NCI-H526 treated with DMSO at 0.1 percent for 48 hours (cell line): Measurements from ENCODE around the gene CASZ1.

Experiments used
- DNase-seq: peaks from one replicate; lab custom pipeline; 2025; lab: John Stamatoyannopoulos, UW

Gene CASZ1

DNA sequence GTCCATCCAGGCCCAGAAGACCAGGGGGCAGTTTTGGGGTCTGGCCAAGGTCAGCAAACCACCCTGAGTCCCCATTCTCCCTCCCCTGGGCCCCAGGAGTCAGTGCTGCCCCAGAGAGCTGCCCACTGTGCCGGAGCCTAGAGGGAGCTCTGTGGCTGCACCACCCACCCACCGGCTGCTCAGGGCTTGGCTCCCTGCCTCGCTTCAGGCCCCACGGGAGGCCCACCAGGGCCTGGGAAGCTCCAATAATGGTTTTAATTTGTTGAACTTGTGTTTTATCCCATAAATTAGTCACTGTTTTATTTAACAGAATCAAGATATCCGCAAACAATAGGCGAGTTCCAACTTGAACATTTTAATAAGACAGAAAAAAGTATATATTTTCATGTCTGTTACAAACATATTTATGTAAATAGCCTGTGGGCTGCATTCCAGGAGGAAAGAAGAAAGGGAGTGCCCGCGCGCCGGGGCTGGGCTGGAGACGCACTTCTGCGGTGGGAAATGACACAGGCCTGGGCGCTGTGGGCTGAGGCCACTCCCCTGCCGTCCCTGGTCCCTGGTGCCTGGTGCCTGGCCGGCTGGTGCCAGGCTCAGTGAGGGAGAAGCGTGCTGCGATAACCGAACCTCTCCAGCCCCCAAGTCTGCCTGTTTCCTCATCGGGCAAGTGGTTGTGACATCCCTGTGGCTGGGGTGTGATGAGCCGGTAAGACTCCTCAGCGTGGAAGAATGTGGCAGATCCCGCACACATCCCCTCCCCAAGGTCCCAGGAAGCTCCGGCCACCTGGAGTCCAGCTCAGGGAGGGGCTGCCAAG is 161.2 kb downstream of the CASZ1 start:
- DNase-seq, result no peak

DNA sequence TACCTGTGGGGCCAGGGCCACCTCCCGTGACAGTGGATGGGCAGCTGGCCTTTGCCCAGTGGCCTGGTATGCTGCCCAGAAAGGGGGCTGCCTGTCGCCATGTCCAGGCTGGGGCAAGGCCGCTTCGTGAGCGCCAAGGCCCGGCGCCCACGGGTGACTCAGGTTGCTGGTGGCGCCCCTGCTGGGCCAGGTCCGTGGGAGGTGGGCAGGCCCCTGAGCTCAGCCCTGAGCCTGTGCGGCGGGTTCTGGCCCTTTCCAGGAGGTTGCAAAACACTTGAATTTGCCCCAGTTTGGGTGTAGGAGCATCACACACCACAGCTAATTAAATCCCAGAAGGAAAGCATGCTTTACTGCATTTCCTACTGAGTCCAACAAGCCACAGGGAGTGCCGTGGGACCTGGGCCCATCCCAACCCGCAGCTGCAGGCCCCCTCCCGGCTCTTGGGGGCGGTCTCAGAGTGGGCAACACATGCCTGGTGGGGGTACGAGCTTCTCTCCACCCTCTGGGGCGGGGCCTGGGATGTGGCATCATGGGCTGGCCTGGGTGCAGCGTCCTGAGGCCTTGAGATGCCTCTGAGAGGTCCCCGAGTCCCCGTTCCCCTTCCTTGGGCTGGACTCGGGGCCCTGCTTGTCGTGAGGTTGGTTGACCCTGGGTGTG is 161.9 kb downstream of the CASZ1 start:
- no peak for DNase-seq

DNA sequence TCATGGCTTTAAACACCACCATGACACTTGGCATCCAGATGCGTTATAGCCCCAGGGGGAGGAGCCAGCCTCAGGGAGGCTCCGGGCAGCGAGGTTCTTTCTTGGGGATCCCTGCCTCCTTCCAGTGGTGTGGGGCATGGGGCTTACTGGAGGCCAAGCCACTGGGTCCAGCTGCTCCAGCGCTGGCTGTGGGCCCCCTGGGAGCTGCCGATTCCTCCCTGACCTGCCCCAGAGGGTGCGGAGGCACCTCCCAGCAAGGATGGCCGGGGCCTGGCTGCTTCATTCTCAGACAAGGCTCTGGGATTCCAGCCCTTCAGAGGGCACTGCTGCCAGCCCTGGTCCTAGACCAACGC is 162.4 kb downstream of the CASZ1 start:
- DNase-seq, result no peak

DNA sequence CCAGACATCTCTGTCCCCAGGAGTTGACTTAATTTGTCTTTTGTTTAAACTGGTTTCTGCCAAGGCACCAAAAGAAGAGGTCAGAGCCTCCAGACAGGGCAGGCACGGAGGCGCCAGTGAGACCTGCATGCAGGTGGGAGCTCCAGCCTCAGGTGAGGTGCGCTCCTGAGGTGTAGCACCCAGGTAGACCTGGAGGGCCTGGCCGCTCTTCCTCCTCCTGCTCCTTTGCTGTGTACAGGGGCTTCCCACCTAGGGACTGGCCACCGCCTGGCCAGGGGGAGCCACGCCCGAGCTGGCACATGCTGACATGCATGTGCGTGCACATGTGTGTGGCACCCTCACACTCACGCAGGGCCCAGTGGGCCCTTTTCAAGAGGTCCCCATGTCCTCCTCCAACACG is 163.0 kb downstream of the CASZ1 start:
- no peak for DNase-seq

DNA sequence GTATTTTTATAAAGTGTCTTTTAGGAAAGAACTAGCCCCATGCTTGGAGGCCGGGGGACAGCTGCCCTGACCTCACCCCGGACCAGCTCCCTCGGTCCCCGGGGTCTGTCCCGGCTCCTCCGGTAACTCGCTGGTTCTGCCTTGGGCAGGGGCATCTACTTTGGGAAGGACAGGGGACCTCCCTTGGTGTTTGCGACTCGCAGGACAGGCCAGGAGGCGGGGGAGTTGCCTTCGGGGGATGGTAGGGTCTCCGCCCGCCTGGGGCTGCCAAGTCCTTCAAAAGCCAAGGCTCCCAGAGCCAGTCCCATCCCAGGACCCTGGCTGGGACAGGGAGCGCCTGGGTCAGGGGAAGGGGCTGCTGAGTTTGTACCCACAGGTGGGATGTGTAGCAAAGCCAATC is 163.8 kb downstream of the CASZ1 start:
- no peak for DNase-seq

DNA sequence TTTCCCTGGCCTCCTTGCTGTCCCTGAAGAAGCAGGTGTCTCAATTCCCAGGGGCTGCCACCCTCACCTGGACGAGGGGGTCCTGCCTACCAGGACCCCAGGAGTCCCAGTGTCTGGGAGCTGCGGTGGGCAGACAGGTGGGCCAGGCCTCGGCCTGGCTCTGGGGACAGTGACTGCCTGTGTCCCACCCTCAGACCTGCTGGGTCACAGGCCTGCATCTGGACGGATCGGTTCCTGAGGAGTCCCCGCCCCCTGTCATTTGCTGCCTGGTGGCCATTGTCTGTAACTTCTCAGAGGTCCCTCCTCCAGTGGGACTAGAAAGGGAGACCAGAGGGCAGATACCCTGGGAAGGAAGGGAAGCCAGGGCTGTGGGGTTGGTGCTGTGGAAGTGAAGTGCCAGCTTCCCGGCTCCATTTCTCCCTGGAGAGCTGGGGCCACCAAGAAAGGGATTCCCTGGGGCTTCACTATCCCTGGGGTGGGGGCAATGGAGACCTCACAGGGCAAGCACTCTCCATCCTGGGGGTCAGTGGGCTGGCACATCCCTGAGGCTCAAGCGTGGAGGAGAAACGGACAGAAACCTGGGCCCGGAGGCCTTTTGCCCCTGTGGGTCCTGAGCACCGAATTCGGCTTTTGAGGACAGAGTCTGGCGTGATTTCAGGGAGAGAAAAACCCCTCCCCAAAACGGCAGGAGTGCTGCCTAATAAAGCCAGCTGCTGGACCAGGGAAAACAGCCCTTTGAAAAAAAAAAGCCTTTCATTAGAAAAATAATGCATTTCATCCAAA is 164.4 kb downstream of the CASZ1 start:
- DNase-seq, result no peak

DNA sequence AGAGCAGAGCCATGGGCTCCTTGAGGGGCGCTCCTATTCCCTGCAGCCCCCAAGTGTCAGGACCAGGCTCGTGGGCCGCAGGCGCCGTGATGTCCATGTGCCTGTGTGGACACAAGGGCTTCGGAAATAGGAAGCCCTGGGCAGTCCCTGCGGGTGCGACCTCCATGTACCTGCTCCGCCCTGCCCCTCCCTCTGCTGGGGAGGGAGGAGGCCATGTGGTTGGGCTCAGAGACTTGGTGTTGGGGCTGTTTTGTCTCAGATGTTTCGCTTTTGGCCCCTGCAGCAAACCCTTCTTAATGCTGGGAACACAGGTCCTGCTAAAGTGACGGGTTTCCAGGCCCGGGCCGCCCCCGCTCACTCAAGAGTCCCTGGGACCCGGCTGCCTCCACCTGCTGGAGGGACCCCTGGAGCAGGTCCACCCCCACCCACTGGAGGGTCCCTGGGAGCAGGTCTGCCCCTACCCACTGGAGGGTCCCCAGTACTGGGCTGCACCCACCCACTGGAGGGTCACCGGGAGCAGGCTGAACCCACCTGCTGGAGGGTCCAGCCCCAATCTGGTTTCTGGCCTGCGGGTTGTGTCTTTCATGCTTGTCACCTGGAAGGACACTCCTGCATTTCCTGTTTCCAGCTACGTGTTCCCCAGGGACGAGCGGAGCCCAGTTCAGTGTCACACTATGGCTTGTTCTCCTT is 165.2 kb downstream of the CASZ1 start:
- DNase-seq, result no peak

DNA sequence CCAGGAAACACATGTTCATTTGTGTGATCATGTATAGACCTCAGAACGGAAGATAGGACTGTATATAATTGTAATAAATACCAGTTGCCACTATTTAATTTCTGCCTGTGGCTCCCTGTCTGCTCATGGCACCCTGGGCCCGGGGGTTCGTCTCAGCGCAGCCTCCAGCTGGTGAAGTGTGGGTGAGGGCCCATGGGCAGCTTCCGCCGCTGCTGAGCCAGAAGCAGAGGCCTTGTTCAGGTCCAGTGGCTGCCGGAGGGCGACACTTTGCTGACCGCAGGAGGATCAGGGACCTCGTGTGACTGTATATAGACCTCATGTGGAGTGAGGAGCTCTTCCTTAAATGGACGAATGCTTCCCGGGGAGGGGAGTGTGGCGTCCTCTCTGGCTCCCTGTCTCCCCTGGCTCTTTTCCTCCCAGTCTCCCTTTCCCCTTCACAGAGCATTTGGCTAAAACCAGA is 165.8 kb downstream of the CASZ1 start:
- no peak for DNase-seq

DNA sequence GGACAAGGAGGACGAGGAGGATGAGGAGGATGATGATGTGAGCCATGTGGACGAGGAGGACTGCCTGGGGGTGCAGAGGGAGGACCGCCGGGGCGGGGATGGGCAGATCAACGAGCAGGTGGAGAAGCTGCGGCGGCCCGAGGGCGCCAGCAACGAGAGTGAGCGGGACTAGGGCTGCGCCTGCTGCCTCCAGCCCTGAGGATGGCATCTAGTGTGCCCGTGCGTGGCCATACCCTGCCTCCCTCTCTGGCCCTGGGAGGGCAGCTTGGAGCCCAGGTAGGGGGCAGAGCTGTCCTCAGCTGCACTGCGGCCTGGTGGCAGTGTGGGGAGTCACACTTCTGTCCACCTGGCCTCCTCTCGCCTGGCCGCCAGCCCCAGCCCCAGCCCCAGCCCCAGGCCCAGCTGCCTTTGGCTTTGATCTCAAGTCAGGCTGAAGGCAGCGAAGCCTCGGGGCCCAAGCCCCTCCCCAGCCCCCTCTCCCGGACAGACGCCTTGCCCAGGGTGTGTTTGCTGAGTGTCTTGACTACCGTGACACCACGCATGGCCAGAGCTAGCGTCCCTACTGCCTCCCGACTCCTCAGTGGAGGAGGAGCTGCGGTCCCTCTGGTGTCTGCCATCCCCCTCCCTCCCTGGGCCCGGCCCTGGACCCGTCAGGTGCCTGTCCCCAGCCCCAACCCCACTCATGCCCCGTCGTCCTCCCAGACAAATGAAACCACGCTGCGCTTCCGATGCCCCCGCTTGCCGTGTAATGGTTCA is 166.5 kb downstream of the CASZ1 start:
- no peak for DNase-seq

DNA sequence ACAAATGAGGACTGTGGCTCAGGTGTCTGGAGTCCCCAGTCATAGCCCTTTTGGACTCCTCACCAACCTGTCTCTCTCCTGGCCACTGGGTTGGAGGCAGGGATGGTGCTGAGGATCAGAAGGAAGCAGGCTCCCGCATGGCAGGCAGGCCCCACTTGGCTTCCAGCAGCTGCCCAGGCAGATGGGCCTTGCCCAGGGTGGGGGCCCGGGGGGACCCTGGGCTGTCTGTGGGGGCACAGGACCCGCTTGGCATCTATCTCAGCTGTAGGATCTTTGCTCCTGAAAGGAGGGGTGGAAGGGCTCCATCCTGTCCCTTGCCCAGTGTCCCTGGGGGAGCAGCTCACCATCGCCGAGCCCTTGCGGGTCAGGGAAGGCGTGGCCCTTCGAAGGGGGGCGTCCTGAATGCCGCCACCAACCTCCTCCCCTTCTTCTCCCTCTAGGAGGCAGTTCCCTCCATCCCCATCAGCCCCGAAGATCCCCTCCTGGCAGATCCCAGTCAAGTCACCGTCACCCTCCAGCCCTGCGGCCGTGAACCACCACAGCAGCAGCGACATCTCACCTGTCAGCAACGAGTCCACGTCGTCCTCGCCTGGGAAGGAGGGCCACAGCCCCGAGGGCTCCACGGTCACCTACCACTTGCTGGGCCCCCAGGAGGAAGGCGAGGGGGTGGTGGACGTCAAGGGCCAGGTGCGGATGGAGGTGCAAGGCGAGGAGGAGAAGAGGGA is 167.2 kb downstream of the CASZ1 start:
- DNase-seq, result no peak

DNA sequence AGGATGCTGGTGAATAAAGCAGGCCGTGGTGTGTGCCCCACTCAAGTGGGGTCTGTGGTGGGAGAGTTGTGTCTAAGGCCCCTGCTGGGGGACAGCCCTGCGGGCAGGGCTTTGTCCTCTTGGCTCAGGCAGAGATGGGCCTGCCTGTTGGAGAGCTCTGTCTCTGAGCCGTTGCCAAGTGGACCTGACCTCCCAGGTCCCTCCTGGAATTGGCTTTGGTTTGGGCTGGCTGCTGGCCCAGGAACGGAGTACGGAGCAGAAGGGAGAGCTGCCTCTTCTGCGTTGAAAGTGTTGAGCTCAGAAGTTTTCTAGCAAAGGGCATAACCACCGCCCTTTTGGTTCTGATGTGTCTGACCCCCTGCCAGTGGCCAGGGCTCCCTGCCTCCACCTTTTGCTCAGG is 167.8 kb downstream of the CASZ1 start:
- DNase-seq, result no peak

DNA sequence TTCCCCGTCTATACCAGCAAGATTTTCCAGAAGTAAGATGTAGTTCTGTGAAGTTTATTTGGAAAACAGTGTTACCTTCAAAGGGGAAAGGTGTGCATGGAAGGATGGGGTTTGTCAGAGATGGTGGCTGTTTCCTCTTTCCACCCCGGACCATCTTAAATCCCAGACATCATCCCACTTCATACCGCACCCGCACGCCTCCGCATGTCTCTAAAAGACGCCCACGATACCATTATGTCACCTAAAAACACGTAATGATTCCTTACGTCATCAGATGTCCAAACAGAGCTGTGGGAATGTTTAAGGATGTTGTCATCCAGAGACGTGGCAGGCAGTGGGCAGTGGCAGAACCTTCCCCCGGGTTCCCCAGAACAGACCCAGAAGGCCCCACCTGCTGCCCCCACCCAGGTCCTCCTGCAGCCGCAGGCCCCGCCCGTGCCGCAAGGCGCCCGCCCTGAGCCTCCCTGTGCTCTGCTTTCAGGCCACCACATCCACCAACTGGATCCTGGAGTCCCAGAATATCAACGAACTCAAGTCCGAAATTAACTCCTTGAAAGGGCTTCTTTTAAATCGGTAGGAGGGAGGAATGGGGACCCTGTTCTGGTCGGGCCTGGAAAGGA is 169.5 kb downstream of the CASZ1 start:
- no peak for DNase-seq

DNA sequence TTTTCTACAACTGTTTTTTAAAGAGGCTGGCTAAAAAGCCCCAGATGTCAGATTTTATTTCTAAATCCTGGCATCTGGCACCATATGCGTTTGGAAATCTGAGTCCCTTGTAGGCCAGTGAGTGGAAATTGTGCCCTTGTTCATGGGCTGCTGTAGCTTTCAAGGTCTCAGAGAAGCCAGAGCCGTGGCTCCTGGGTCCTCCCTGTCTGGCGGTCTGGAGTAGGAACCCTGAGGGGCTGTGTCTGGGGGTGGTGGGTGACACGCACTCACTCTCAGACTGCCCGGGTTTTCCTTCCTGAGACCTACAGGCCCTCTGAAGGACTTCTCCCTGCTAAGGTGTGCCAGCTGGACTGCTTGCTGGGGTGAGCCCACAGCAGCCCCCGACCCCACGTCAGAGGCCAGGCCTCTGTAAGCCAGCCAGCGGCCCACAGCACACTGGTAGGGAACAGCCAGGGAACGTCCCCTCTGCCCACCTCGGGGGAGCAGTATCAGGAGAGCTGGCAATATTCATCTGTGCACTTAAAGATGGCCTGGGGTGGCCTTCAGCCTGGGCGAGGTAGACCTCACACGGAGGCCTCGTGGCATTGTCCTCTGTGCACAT is 170.2 kb downstream of the CASZ1 start:
- DNase-seq, result no peak

DNA sequence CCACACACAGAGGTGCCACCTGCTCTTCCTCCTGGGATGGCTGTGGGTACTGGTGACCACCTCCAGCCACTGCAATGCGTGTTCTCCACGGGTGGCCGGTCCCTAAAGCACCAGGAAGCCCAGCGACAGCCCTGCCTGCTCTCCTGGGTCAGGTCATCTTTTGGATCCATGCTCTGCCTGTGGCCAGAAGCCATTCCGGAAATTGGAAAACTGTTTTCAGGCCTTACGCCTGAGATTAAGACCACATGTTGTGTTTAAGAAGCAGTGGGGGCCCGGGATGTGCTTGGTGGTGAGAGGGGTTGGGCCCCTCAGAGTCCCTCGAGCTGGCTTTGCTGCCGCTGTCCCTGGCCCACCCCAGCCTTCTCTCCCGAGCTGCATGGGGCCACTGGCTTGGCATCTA is 170.9 kb downstream of the CASZ1 start:
- no peak for DNase-seq

DNA sequence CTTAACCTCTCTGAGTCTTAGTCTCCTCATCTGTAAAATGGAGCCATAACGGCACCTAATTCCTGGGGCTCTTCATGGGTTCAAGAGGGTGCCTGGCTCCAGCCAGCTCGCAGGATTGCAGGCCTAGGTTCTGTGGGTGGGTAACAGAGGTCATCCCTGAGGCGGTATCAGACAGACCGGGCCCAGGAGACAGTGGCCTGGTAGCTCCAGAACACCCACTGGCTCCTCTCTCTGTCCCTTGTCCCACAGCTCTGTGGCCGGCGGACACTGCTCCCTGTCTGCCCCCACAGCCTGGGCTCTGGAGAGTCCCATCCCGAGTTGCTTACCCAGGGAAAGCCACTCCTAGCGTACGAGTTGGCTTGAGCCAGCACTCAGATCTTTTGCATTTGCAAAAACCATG is 171.4 kb downstream of the CASZ1 start:
- no peak for DNase-seq

DNA sequence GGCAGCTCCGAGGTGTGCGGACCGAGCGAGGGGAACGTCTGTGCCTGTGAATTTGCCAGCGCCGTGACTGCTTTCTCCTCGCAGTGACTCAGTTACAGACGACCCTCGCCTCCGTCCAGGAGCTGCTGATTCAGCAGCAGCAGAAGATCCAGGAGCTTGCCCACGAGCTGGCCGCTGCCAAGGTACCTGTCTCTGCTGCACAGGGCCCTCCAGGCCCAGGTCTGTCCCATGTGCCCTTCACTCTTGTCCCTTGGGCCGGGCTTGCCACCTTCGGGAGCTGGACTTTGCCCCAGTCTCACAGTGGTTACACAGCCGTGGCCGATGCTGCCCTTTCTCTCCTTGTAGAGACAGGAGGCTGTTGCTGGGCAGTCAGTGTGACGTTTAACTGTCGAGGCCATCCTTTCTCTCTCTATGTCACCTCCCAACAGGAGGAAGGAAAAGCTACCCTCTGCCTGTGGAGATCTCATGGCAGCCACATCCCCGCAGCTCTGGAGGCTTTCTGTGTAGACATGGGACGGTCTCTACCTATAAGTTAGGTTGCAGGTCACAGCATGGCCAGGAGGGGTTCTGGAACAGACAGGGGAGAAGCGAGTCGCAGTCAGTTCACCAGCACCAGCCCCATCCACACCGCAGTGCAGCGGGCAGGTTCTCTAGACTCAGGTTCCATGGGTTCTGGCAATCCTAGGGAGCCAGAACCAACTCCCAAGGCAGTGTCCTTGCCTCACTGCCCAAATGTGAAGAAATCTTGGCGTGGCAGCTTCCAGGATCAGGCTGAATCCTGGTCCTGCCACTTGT is 172.0 kb downstream of the CASZ1 start:
- DNase-seq, result no peak

DNA sequence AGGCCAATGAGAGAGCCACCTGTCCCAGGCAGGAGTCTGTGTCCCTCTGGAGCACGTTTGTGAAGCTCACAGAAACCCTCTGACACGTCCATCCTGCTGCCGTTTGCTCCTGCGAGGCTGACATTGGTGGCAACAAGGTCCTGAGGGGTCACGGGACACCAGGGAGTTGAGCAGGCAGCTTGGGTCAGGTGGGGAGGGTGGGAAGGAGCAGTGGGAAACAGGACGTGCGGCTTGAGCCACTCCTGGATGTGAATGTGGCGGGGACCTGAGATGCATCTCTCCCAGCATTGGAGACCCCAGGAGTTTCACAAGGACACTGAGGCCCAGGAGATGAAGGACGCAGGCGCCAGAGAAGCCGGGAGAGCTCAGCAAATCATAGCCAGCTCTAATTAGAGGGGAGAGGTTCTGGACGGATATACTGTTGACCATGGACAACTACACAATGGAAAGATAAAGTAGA is 172.7 kb downstream of the CASZ1 start:
- no peak for DNase-seq

DNA sequence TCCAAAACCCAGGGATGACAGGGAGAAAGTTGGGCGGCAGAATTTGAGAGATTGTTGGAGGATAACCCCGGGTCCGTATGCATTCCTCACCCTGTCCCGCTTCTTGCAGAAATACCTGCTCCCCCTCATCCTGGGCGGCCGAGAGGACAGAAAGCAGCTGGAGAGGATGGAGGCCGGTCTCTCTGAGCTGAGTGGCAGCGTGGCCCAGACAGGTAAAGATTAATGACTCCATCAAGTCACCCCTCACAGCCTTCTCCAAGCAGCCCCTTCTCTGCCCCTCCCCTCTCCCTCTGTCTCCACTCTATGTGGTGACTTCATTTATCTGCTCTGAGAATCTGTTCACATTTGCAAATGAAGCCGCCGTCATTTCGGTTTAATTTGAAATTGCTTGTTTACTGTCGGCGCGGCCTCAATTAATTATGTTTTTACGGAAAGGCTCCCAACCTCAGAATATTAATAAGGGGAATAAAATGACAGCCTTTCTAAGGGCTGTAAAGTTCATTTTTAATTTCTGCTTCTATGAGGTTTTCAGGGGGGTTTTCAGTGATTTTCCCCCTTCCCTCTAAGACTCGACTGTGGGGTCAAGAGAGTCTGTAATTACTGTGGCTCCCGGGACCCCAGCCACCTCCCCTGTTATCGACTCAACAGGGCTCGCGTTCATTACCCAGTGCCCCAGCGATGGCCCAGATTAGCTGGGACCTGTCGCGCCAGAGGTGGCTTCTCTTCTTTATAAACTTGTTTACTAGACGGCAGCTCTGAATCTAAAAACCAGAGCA is 173.3 kb downstream of the CASZ1 start:
- DNase-seq, result no peak
